ENCODE measurements around the gene DCAF11.

GRCh38 chr14:24076302-24076601 is 38.3 kb upstream of the DCAF11 start:
- TF ChIP-seq CTCF (conservative IDR thresholded peaks at IDR 0.05; ENCODE audit: low read depth, low read length) (no peak), EZH2 (IDR thresholded peaks at IDR 0.05; ENCODE audit: borderline replicate concordance, low read depth, low read length, poor library complexity, severe bottlenecking) (no peak)
